HepG2 (cell line): ENCODE measurements around the gene OSCP1. TPM values are rescaled to one million over a fixed set of nuclear protein-coding genes. Genes with fewer than 3 reads are reported as not detected.

ENCODE experiments used
- ATF2 ChIP-seq: sonication (generic); formaldehyde crosslinking; IDR thresholded peaks from 2 replicates; pipeline ENCODE4 v1.4.0; 2020; ENCODE audit warnings: missing genetic modification reagents
- CC2D1A ChIP-seq: sonication (generic); formaldehyde crosslinking; IDR thresholded peaks from 2 replicates; pipeline ENCODE4 v1.8.1; 2023; ENCODE audit warnings: mild to moderate bottlenecking, missing genetic modification reagents
- HMG20B ChIP-seq: conservative IDR thresholded peaks from 2 replicates; pipeline ENCODE4 v1.6.1; 2016; ENCODE audit warnings: missing genetic modification reagents, missing compliant biosample characterization
- IRF2 ChIP-seq: IDR thresholded peaks from 2 replicates; pipeline ENCODE4 v1.6.1; 2018; ENCODE audit warnings: missing genetic modification reagents, missing compliant biosample characterization
- KLF16 ChIP-seq, 2 experiments: sonication (generic) in 1 of 2; formaldehyde crosslinking in 1 of 2; IDR thresholded peaks; 2 replicates each; pipeline versions ENCODE4 v1.6.1 to v1.8.0; 2016 to 2023; ENCODE audit warnings: missing genetic modification reagents in 2 of 2, missing compliant biosample characterization in 1 of 2
- PHF8 ChIP-seq: sonication (generic); formaldehyde crosslinking; IDR thresholded peaks from 2 replicates; pipeline ENCODE4 v1.5.0; 2020; ENCODE audit warnings: missing genetic modification reagents
- ZNF574 ChIP-seq: sonication (generic); formaldehyde crosslinking; IDR thresholded peaks from 2 replicates; pipeline ENCODE4 v1.4.0; 2020; ENCODE audit warnings: missing genetic modification reagents
- ZNF674 ChIP-seq: sonication (generic); formaldehyde crosslinking; IDR thresholded peaks from 2 replicates; pipeline ENCODE4 v1.5.0; 2020; ENCODE audit warnings: low read depth, mild to moderate bottlenecking, missing genetic modification reagents
- ZNF678 ChIP-seq: sonication (generic); formaldehyde crosslinking; IDR thresholded peaks from 2 replicates; pipeline ENCODE4 v1.4.0; 2020; ENCODE audit warnings: mild to moderate bottlenecking, missing genetic modification reagents
- polyA plus RNA-seq, 8 experiments: library from polyadenylated mRNA; depleted of rRNA in 3 of 8; stranded (reverse) in 7 of 8; unstranded in 1 of 8; fragments of >200 nt; fragmentation: Illumina TruSeq in 4 of 8; extraction: Trizol in 4 of 8; gene quantifications; 2 replicates each; pipeline versions ENCODE4 v1.2.1 to v1.2.3, GENCODE V29; 2011 to 2016; ENCODE audit warnings: low read depth in 4 of 8, missing spikeins in 1 of 8, mixed read lengths in 1 of 8; ENCODE audit not compliant: insufficient read depth in 1 of 8
- total RNA-seq, 5 experiments: library from RNA; depleted of rRNA; stranded (reverse); fragments of >200 nt; fragmentation: Illumina TruSeq; extraction: Trizol; gene quantifications; 2 replicates each; pipeline ENCODE4 v1.2.3, GENCODE V29; 2016; ENCODE audit warnings: low read depth in 1 of 5
- TF ChIP-seq, protein P1 (sequence below): sonication (generic); formaldehyde crosslinking; IDR thresholded peaks from 2 replicates; pipeline ENCODE4 v1.4.0; 2020; ENCODE audit warnings: missing genetic modification reagents; ENCODE audit errors: not compliant biosample characterization
- TF ChIP-seq, protein P2 (sequence below): sonication (generic); formaldehyde crosslinking; IDR thresholded peaks from 2 replicates; pipeline ENCODE4 v1.9.0; 2021; ENCODE audit warnings: missing genetic modification reagents, mild to moderate bottlenecking, borderline replicate concordance
- TF ChIP-seq, protein P3 (sequence below): sonication (generic); formaldehyde crosslinking; IDR thresholded peaks from 2 replicates; pipeline ENCODE4 v1.5.0; 2020; ENCODE audit warnings: missing genetic modification reagents
- TF ChIP-seq, protein P4 (sequence below): conservative IDR thresholded peaks from 2 replicates; pipeline ENCODE4 v1.6.1; 2018; ENCODE audit warnings: missing genetic modification reagents
- TF ChIP-seq, protein P5 (sequence below): sonication (generic); formaldehyde crosslinking; conservative IDR thresholded peaks from 2 replicates; pipeline ENCODE4 v1.4.0; 2020; ENCODE audit warnings: mild to moderate bottlenecking, missing genetic modification reagents, moderate library complexity

OSCP1 gene
- total and polyA plus RNA-seq, 2 of the 13 experiments (the other 11 are each of a cell fraction or from before 2014, with no cell fraction given), result 0.60 to 0.84 TPM

GRCh38 chr1:36397378-36398230, 52.6 kb downstream of the OSCP1 start, which contains the start of gene LSM10 (continued):
- TF ChIP-seq, protein P1, sequence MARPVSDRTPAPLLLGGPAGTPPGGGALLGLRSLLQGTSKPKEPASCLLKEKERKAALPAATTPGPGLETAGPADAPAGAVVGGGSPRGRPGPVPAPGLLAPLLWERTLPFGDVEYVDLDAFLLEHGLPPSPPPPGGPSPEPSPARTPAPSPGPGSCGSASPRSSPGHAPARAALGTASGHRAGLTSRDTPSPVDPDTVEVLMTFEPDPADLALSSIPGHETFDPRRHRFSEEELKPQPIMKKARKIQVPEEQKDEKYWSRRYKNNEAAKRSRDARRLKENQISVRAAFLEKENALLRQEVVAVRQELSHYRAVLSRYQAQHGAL, result peak; percentile 70
- TF ChIP-seq ATF2 (CRISPR knock-in tag), result peak; percentile 77
- TF ChIP-seq ZNF574 (CRISPR knock-in tag), result peak; percentile 98
- no peak for TF ChIP-seq ZNF674 (CRISPR knock-in tag)
- TF ChIP-seq PHF8 (CRISPR knock-in tag), result peak; percentile 97
- peak; percentile 75; the same call in 1 of the 2 replicates for TF ChIP-seq IRF2 (CRISPR knock-in tag)
- no peak for TF ChIP-seq ZNF678 (CRISPR knock-in tag)
- TF ChIP-seq, protein P2, sequence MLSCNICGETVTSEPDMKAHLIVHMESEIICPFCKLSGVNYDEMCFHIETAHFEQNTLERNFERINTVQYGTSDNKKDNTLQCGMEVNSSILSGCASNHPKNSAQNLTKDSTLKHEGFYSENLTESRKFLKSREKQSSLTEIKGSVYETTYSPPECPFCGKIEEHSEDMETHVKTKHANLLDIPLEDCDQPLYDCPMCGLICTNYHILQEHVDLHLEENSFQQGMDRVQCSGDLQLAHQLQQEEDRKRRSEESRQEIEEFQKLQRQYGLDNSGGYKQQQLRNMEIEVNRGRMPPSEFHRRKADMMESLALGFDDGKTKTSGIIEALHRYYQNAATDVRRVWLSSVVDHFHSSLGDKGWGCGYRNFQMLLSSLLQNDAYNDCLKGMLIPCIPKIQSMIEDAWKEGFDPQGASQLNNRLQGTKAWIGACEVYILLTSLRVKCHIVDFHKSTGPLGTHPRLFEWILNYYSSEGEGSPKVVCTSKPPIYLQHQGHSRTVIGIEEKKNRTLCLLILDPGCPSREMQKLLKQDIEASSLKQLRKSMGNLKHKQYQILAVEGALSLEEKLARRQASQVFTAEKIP (CRISPR knock-in tag), result no peak
- TF ChIP-seq, protein P3, sequence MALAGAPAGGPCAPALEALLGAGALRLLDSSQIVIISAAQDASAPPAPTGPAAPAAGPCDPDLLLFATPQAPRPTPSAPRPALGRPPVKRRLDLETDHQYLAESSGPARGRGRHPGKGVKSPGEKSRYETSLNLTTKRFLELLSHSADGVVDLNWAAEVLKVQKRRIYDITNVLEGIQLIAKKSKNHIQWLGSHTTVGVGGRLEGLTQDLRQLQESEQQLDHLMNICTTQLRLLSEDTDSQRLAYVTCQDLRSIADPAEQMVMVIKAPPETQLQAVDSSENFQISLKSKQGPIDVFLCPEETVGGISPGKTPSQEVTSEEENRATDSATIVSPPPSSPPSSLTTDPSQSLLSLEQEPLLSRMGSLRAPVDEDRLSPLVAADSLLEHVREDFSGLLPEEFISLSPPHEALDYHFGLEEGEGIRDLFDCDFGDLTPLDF (CRISPR knock-in tag), result peak; percentile 77
- TF ChIP-seq, protein P4, sequence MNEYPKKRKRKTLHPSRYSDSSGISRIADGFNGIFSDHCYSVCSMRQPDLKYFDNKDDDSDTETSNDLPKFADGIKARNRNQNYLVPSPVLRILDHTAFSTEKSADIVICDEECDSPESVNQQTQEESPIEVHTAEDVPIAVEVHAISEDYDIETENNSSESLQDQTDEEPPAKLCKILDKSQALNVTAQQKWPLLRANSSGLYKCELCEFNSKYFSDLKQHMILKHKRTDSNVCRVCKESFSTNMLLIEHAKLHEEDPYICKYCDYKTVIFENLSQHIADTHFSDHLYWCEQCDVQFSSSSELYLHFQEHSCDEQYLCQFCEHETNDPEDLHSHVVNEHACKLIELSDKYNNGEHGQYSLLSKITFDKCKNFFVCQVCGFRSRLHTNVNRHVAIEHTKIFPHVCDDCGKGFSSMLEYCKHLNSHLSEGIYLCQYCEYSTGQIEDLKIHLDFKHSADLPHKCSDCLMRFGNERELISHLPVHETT (CRISPR knock-in tag), result no peak; the same call in 1 of the 2 replicates
- 0 out of 4 replicates have a peak, but pooled peaks of 1 of the 2 experiments have one; percentile 18 for TF ChIP-seq KLF16 (CRISPR knock-in tag; IDR thresholded peaks at IDR 0.05)
- no peak; the same call in 1 of the 2 replicates for TF ChIP-seq HMG20B (CRISPR knock-in tag)
- TF ChIP-seq, protein P5, sequence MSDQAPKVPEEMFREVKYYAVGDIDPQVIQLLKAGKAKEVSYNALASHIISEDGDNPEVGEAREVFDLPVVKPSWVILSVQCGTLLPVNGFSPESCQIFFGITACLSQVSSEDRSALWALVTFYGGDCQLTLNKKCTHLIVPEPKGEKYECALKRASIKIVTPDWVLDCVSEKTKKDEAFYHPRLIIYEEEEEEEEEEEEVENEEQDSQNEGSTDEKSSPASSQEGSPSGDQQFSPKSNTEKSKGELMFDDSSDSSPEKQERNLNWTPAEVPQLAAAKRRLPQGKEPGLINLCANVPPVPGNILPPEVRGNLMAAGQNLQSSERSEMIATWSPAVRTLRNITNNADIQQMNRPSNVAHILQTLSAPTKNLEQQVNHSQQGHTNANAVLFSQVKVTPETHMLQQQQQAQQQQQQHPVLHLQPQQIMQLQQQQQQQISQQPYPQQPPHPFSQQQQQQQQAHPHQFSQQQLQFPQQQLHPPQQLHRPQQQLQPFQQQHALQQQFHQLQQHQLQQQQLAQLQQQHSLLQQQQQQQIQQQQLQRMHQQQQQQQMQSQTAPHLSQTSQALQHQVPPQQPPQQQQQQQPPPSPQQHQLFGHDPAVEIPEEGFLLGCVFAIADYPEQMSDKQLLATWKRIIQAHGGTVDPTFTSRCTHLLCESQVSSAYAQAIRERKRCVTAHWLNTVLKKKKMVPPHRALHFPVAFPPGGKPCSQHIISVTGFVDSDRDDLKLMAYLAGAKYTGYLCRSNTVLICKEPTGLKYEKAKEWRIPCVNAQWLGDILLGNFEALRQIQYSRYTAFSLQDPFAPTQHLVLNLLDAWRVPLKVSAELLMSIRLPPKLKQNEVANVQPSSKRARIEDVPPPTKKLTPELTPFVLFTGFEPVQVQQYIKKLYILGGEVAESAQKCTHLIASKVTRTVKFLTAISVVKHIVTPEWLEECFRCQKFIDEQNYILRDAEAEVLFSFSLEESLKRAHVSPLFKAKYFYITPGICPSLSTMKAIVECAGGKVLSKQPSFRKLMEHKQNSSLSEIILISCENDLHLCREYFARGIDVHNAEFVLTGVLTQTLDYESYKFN (CRISPR knock-in tag), result no peak
- no peak for TF ChIP-seq CC2D1A (CRISPR knock-in tag)
